PC-9 (cell line): ENCODE data around the gene MYH14. TPM values are rescaled to one million over a fixed set of nuclear protein-coding genes. Genes with fewer than 3 reads are reported as not detected.
"Not testable (repeated sequence)": the region's sequence is repeated elsewhere in the genome, so short reads cannot be mapped to it uniquely, and the experiment has no call there.

Experiments
- BruUV-seq: library from RNA; stranded (reverse); fragments of 400-500 nt; replicated peaks from 2 replicates; lab custom pipeline; 2021; lab: Mats Ljungman, UMichigan
- CTCF ChIA-PET: fragments of 300-600 bp; sonication (Branson Sonifier 250); formaldehyde crosslinking; loops from one replicate; lab custom pipeline; 2022; ENCODE audit warnings: antibody characterized with exemption; lab: Charles Lee
- POLR2A ChIA-PET: fragments of 300-600 bp; sonication (Branson Sonifier 250); formaldehyde crosslinking; loops from one replicate; lab custom pipeline; 2022; ENCODE audit warnings: antibody characterized with exemption; ENCODE audit not compliant: unreplicated experiment; lab: Charles Lee
- DNase-seq, 2 experiments: peaks; one replicate each; pipeline versions ENCODE4 v3.0.0 to v3.0.0-alpha.2; 2015 to 2022; ENCODE audit warnings: mixed read lengths in 1 of 2
- H2AFZ ChIP-seq: fragments of 200-600 bp; sonication (generic); 2 replicates; pipeline ENCODE4 v1.8.1; 2017; ENCODE audit warnings: antibody characterized with exemption
- H3F3A ChIP-seq: fragments of 200-600 bp; sonication (generic); 2 replicates; pipeline ENCODE4 v1.8.1; 2017; ENCODE audit warnings: antibody characterized with exemption, mild to moderate bottlenecking, low read depth; ENCODE audit not compliant: insufficient read depth
- H3K27ac ChIP-seq: fragments of 200-600 bp; sonication (generic); 2 replicates; pipeline ENCODE4 v1.6.1; 2016; ENCODE audit warnings: mixed run types
- H3K27me3 ChIP-seq: fragments of 200-600 bp; sonication (generic); 2 replicates; pipeline ENCODE4 v1.6.1; 2016; ENCODE audit warnings: low read depth, mixed run types; ENCODE audit not compliant: insufficient read depth
- H3K36me3 ChIP-seq: fragments of 200-600 bp; sonication (generic); 2 replicates; pipeline ENCODE4 v1.6.1; 2016; ENCODE audit warnings: low read depth, mixed run types
- H3K4me1 ChIP-seq: fragments of 200-600 bp; sonication (generic); replicated peaks from 2 replicates; pipeline ENCODE4 v1.6.1; 2016; ENCODE audit warnings: mixed run types; ENCODE audit not compliant: insufficient read depth
- H3K4me2 ChIP-seq: fragments of 200-600 bp; sonication (generic); 2 replicates; pipeline ENCODE4 v1.6.1; 2017; ENCODE audit warnings: mixed run types
- H3K4me3 ChIP-seq: fragments of 200-600 bp; sonication (generic); 2 replicates; pipeline ENCODE4 v1.6.1; 2016; ENCODE audit warnings: mixed run types
- H3K79me2 ChIP-seq: fragments of 200-600 bp; sonication (generic); 2 replicates; pipeline ENCODE4 v1.6.1; 2017; ENCODE audit warnings: low read depth, mixed run types
- H3K9me2 ChIP-seq: fragments of 200-600 bp; sonication (generic); 2 replicates; pipeline ENCODE4 v1.8.1; 2017; ENCODE audit warnings: mild to moderate bottlenecking; ENCODE audit not compliant: insufficient read depth
- H3K9me3 ChIP-seq: fragments of 200-600 bp; sonication (generic); 2 replicates; pipeline ENCODE4 v1.8.1; 2016; ENCODE audit warnings: low read depth; ENCODE audit not compliant: insufficient read depth
- H4K20me1 ChIP-seq: fragments of 200-600 bp; sonication (generic); 2 replicates; pipeline ENCODE4 v1.8.1; 2017; ENCODE audit not compliant: insufficient read depth
- EZH2 ChIP-seq: fragments of 200-600 bp; sonication (generic); IDR thresholded peaks from 2 replicates; pipeline ENCODE4 v1.8.0; 2017; ENCODE audit warnings: antibody characterized with exemption, low read depth
- intact Hi-C: fragments of 100-400 bp; cut with micrococcal nuclease; formaldehyde crosslinking; loops from one replicate; pipeline ENCODE4 v1.10.0; 2022; ENCODE audit not compliant: unreplicated experiment
- total RNA-seq: library from RNA; stranded (reverse); gene quantifications from 2 replicates; pipeline ENCODE4 v1.2.3, GENCODE V29; 2021
- TF ChIP-seq, protein P1 (sequence below): fragments of 200-600 bp; sonication (generic); conservative IDR thresholded peaks from 2 replicates; pipeline ENCODE4 v1.6.1; 2017; ENCODE audit warnings: mixed run types, antibody characterized with exemption, mild to moderate bottlenecking, moderate library complexity

MYH14 gene
- total RNA-seq, 1 experiment from 2014 or later = 115 TPM

DNA sequence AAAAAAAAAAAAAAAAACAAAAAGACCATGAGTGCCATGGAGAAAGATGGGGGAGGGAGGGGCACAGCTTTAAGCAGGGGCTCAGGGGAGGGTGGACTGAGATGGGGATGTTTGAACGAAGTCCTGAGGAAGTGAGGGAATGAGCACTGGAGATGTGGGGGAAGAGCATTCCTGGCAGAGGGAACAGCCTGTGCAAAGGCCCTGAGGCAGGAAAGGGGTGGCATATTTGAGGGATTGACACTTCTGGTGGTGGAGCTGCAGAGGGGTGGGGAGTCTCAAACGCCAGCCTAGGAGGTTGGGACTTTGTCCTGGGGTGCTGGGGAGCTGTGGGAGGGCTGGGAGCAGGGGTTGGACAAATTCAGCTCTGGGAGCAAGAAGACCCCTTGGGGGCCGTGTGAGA lies 29.2 kb downstream of the MYH14 start:
- no TSS peak for BruUV-seq
- Histone ChIP-seq H3K79me2 (no peaks in the 10 kb centered on the region), H3K4me2 (no peak overlapping the region), H4K20me1 (no peaks in the 10 kb centered on the region), H3K9me3 (no peaks in the 10 kb centered on the region), H3F3A (no peaks in the 10 kb centered on the region), H3K4me1 (no peaks in the 10 kb centered on the region), H2AFZ (no peak overlapping the region), H3K9me2 (no peaks in the 10 kb centered on the region), H3K4me3 (no peak overlapping the region), H3K27ac (no peak overlapping the region), H3K27me3 (no peaks in the 10 kb centered on the region), H3K36me3 (peaks cover 5% of the 10 kb centered on the region)
- TF ChIP-seq EZH2 = no peak
- TF ChIP-seq, protein P1, sequence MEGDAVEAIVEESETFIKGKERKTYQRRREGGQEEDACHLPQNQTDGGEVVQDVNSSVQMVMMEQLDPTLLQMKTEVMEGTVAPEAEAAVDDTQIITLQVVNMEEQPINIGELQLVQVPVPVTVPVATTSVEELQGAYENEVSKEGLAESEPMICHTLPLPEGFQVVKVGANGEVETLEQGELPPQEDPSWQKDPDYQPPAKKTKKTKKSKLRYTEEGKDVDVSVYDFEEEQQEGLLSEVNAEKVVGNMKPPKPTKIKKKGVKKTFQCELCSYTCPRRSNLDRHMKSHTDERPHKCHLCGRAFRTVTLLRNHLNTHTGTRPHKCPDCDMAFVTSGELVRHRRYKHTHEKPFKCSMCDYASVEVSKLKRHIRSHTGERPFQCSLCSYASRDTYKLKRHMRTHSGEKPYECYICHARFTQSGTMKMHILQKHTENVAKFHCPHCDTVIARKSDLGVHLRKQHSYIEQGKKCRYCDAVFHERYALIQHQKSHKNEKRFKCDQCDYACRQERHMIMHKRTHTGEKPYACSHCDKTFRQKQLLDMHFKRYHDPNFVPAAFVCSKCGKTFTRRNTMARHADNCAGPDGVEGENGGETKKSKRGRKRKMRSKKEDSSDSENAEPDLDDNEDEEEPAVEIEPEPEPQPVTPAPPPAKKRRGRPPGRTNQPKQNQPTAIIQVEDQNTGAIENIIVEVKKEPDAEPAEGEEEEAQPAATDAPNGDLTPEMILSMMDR = no peak
- ChIA-PET POLR2A (no interaction called here), CTCF (no interaction called here)
- DNase-seq = no peak
- intact Hi-C loops = no loop called here

DNA sequence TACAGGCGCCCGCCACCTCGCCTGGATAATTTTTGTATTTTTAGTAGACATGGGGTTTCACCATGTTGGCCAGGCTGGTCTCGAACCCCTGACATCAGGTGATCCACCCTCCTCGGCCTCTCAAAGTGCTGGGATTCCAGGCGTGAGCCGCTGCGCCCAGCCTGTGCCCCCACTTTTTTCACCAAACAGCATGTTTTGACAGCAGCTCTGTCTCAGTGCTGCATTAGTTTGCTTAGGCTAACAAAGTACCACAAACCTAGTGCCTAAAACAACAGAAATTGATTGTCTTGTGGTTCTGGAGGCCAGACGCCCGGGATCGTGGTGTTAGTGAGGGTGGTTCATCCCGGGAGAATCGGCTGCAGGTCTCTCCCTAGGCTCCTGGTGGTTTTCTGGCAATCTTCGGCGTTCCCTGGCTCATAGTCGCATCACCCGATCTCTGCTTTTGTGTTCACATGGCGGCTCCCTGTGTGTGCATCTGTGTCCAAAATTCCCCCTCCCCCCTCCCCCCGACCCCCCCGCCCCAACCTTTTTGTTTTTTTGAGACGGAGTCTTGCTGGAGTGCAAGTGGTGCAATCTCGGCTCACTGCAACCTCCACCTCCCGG lies 30.0 kb downstream of the MYH14 start:
- TF ChIP-seq, protein P1 = no peak
- TF ChIP-seq EZH2 = no peak
- Histone ChIP-seq H3K27me3 (no peaks in the 10 kb centered on the region), H3K4me3 (no peak overlapping the region), H2AFZ (no peak overlapping the region), H3K4me2 (no peak overlapping the region), H3K9me3 (no peaks in the 10 kb centered on the region), H3K9me2 (no peaks in the 10 kb centered on the region), H3K79me2 (no peaks in the 10 kb centered on the region), H4K20me1 (no peaks in the 10 kb centered on the region), H3K36me3 (peaks cover 5% of the 10 kb centered on the region), H3K4me1 (no peaks in the 10 kb centered on the region), H3F3A (no peaks in the 10 kb centered on the region), H3K27ac (no peak overlapping the region)
- POLR2A ChIA-PET = no interaction called here
- intact Hi-C loops = no loop called here
- CTCF ChIA-PET = no interaction called here
- no TSS peak for BruUV-seq
- no peak for DNase-seq

DNA sequence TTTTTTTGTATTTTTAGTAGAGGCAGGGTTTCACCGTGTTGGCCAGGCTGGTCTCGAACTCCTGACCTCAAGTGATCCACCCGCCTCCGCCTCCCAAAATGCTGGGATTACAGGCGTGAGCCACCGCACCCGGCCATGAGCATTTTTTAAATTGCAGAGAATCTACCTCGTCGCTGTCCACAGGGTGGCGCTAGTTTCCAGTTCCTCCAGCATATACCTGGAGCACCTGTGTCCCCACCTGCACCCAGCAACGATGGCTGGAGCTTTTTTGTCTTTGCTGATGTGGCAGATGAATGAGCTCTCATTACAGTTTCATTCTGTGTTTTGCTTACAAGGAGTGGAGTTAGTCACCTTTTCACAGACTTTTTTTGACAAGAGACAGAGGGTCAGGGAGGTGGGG lies 34.1 kb downstream of the MYH14 start:
- DNase-seq, H4K20me1 ChIP-seq, POLR2A ChIA-PET, H3K36me3 ChIP-seq, H3K4me2 ChIP-seq, intact Hi-C loops, H3K4me3 ChIP-seq, H3K27me3 ChIP-seq, H3K79me2 ChIP-seq, H2AFZ ChIP-seq, H3F3A ChIP-seq, BruUV-seq, H3K9me3 ChIP-seq, H3K4me1 ChIP-seq, H3K27ac ChIP-seq, H3K9me2 ChIP-seq: not testable (repeated sequence)
- TF ChIP-seq, protein P1 = peak; percentile 69
- CTCF ChIA-PET = interaction anchor here (0.6 to 0.7 kb wide), 2 partner anchors 75 to 1942 kb away, joined by 3 to 13 read pairs; no protein-coding TSS in a partner anchor
